ENCODE measurements around the gene GFM2.

GFM2 gene

DNA sequence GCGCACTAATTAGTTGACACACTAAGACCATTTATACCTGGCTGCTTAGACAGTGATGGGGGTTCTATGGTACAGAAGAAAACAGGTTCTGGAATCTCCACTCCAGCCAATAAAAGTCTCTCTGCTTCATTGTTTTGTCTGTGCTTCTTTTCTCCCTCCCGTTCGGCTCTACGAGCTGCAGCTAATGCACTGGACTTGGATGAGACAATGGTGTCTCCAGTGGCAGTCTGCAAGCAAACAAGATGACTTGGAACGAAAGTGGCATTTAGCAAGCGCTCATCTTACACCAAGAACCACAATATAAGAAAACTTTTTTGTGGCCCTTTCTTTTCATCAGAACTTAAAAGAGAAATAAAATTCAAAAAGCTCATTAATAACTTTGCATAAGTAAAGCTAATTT, 30.2 kb downstream of the GFM2 start:
- no peak overlapping the region for H3K27ac ChIP-seq
- ChIA-PET CTCF (no interaction called here), POLR2A (ENCODE audit: low non-redundant PET) (no interaction called here)
- TF ChIP-seq, protein P1, sequence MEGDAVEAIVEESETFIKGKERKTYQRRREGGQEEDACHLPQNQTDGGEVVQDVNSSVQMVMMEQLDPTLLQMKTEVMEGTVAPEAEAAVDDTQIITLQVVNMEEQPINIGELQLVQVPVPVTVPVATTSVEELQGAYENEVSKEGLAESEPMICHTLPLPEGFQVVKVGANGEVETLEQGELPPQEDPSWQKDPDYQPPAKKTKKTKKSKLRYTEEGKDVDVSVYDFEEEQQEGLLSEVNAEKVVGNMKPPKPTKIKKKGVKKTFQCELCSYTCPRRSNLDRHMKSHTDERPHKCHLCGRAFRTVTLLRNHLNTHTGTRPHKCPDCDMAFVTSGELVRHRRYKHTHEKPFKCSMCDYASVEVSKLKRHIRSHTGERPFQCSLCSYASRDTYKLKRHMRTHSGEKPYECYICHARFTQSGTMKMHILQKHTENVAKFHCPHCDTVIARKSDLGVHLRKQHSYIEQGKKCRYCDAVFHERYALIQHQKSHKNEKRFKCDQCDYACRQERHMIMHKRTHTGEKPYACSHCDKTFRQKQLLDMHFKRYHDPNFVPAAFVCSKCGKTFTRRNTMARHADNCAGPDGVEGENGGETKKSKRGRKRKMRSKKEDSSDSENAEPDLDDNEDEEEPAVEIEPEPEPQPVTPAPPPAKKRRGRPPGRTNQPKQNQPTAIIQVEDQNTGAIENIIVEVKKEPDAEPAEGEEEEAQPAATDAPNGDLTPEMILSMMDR (conservative IDR thresholded peaks at IDR 0.05; ENCODE audit: low read depth): no peak
- DNase-seq (ENCODE audit: low spot score): no peak

DNA sequence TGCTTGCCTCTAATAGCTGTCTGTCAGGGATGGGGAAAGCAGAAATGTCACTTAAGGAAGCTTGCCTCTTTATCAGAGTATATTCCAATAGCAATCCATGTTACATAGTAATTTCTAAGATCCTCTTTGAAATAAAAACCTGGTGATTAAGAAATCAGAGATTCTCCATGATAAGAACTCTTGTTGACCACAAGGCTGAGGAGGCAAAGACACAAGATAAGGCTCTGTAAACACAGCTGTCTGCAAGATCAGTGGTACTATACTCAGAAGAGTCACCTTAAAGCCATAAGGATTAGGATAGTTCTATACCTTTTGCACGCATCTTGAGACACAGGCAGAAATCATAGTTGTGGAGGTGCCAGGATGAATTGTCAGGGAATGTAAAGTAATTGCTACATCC, 41.6 kb downstream of the GFM2 start:
- ChIA-PET CTCF (no interaction called here), POLR2A (ENCODE audit: low non-redundant PET) (no interaction called here)
- TF ChIP-seq, protein P1 (conservative IDR thresholded peaks at IDR 0.05; ENCODE audit: low read depth): no peak
- H3K27ac ChIP-seq: no peak overlapping the region
- DNase-seq (ENCODE audit: low spot score): no peak

DNA sequence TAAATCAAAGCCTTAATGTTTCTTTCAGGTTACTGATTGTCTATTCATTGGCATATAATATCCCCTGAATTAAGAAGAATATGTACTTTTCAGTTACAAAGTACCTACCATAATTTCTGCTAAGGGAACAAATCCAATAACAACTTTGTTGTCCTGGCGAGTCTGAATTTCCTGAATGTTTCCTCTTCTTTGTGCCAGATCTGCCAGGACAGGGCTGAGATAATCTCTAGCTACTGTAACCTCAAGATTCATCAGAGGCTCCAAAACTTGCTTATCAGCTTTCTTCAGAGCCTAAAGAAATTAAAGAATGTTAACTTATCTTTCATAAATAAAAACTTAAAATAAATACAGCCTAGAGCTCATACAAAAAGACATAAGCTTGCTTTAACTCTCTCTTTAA, 44.6 kb downstream of the GFM2 start:
- no peak overlapping the region for H3K27ac ChIP-seq
- TF ChIP-seq, protein P1 (conservative IDR thresholded peaks at IDR 0.05; ENCODE audit: low read depth): no peak
- ChIA-PET CTCF (interaction anchor here (0.9 kb wide), 1 partner anchor 17 kb away, joined by 3 read pairs; no protein-coding TSS in a partner anchor), POLR2A (ENCODE audit: low non-redundant PET) (no interaction called here)
- DNase-seq (ENCODE audit: low spot score): no peak

DNA sequence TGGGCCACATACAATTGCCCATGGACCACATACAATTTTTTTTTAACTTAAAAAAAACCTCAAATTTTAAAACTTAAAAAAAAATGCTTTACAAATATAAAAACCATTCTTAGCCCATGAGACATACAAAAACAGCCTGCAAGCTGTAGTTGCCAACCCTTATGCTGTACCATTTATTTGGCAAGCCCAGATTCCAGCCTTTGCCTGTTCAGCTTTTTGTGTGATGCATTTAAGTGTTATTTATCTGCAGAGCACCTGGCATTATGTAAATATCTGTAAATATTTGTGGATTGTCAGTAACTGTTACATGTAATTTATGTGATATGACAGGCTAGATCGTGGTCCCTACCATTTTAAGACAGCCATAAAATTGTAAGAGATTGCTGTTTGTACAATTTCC, 49.3 kb downstream of the GFM2 start:
- TF ChIP-seq, protein P1 (conservative IDR thresholded peaks at IDR 0.05; ENCODE audit: low read depth): no peak
- no peak overlapping the region for H3K27ac ChIP-seq
- POLR2A ChIA-PET (ENCODE audit: low non-redundant PET): no interaction called here
- DNase-seq (ENCODE audit: low spot score): no peak
- CTCF ChIA-PET: interaction anchor here (0.6 to 0.7 kb wide), 2 partner anchors 15 to 300 kb away, joined by 3 to 4 read pairs; no protein-coding TSS in a partner anchor

DNA sequence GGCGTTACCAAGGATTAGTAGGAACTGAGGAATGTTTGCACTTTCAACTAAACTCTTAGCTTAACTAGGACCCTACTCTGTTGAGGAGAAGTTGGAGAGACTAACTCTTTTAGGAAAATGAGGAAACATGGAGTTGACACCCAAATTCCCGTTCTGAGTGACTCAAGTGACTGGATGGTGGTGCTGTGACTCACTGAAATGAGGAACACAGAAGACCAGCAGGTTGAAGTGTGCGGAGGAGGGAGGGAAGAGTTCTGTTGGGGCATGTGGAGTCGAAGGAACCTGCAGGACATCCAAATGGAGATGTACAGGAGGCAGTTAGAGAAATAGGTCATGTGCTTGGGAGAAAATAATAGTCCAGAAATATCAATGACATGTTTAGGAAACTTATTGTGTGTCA, 73.7 kb downstream of the GFM2 start:
- POLR2A ChIA-PET (ENCODE audit: low non-redundant PET): no interaction called here
- peak; percentile 68 for DNase-seq (ENCODE audit: low spot score)
- TF ChIP-seq, protein P1 (conservative IDR thresholded peaks at IDR 0.05; ENCODE audit: low read depth): no peak

DNA sequence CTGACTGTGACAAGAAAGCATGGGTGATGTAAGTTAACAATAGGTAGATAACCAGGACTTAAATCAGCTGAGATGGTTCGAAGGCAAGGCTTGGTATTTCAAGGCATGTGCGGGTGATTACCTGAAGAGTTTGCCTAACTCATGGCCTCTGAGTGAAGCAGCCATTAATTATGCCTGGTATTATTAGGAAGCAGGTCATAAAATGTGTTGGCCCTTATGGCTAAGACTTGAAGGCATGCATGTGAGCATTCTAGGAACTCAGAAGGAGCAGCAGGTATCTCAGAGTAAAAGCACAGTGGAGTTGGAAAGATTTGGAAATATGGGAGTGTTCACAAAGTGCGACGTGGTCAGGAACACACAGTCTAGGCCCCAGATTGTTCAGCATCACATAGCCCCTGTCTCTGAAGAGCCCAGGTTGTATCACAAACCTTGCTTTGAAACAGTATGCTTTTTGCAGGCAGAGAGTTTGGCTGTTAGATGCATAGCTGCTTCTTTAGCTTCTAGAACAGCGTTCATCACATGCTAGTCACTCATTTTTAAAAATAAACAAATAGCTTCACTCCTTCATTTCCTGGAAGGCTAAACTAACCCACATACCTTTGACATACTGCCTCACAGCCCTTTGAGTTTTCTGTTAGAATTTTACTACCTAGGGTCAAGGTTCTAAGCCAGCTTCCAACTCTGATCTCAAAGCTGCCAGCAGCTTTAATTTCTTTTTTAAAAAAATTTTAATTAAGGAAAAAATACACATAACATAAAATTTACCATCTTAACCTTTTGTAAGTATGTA, 79.8 kb downstream of the GFM2 start:
- H3K27ac ChIP-seq: no peak overlapping the region
- POLR2A ChIA-PET (ENCODE audit: low non-redundant PET): no interaction called here
- CTCF ChIA-PET: interaction anchor here (1.0 kb wide), 1 partner anchor 368 kb away, joined by 5 read pairs; no protein-coding TSS in a partner anchor
- TF ChIP-seq, protein P1 (conservative IDR thresholded peaks at IDR 0.05; ENCODE audit: low read depth): no peak
- no peak for DNase-seq (ENCODE audit: low spot score)

More for the DNA sequence above, 73.7 kb downstream of the GFM2 start:
- no peak overlapping the region for H3K27ac ChIP-seq
- CTCF ChIA-PET: interaction anchor here (0.6 kb wide), 1 partner anchor 159 kb away, joined by 4 read pairs; no protein-coding TSS in a partner anchor
